ENCODE measurements around the gene MAPK9. TPM values are rescaled to one million over a fixed set of nuclear protein-coding genes. Genes with fewer than 3 reads are reported as not detected.

The MAPK9 gene
- total RNA-seq, 1 experiment from 2014 or later: 43.4 TPM

GRCh38 chr5:180202939-180203573 lies 88.8 kb downstream of the MAPK9 start (continued):
- TF ChIP-seq ZBTB33 (IDR thresholded peaks at IDR 0.05; ENCODE audit: extremely low read depth, insufficient replicate concordance, low read length) (no peak), ZNF274 (IDR thresholded peaks at IDR 0.05; ENCODE audit: low read depth, low read length) (no peak), RAD21 (IDR thresholded peaks at IDR 0.05; ENCODE audit: low read depth) (no peak), POLR2AphosphoS5 (IDR thresholded peaks at IDR 0.05; ENCODE audit: low read depth, low read length) (no peak), FOSL1 (IDR thresholded peaks at IDR 0.05; ENCODE audit: low read depth) (no peak), ATF3 (IDR thresholded peaks at IDR 0.05) (no peak), ELF1 (IDR thresholded peaks at IDR 0.05; ENCODE audit: borderline replicate concordance, low read depth) (no peak)

GRCh38 chr5:180201051-180201987 lies 90.6 kb downstream of the MAPK9 start:
- ATAC-seq (peak; percentile 63), DNase-seq (ENCODE audit: low read depth, low spot score) (peak; percentile 27)
- H3K9me2 ChIP-seq (ENCODE audit: insufficient read depth): no peaks in the 10 kb centered on the region
- H3K9me3 ChIP-seq (ENCODE audit: control insufficient read depth in 1 of 2, insufficient read depth in 1 of 2, low read depth in 1 of 2, low read length in 2 of 2): no peaks in the 10 kb centered on the region
- H2AFZ ChIP-seq (ENCODE audit: low read depth, low read length, poor library complexity, severe bottlenecking): no peak overlapping the region
- H3K9ac ChIP-seq (ENCODE audit: low read length): no peak overlapping the region
- H3K4me1 ChIP-seq (ENCODE audit: control insufficient read depth in 1 of 2, insufficient read depth in 2 of 2, low read length in 2 of 2): no peaks in the 10 kb centered on the region
- no peaks in the 10 kb centered on the region for H4K20me1 ChIP-seq (ENCODE audit: insufficient read depth)
- TF ChIP-seq ELF1 (IDR thresholded peaks at IDR 0.05; ENCODE audit: borderline replicate concordance, low read depth): no peak
- no peak for TF ChIP-seq CBX3 (IDR thresholded peaks at IDR 0.05; ENCODE audit: low read depth)
- TF ChIP-seq MAX (IDR thresholded peaks at IDR 0.05): no peak
- no peak for TF ChIP-seq SRF (IDR thresholded peaks at IDR 0.05; ENCODE audit: low read depth)
- TF ChIP-seq CTCF (IDR thresholded peaks at IDR 0.05 in 2 of 3, conservative IDR thresholded peaks at IDR 0.05 in 1 of 3; ENCODE audit: borderline replicate concordance in 1 of 3, insufficient read depth in 1 of 3, low read depth in 2 of 3, low read length in 2 of 3): peak; percentile 61 to 69 (median 67); a peak in 5 of 6 replicates
- peak; percentile 74 for TF ChIP-seq RAD21 (IDR thresholded peaks at IDR 0.05; ENCODE audit: low read depth)
- intact Hi-C loops (cut with micrococcal nuclease): loop anchor here (5.0 to 10.0 kb wide), 3 partner anchors 131 to 406 kb away; no protein-coding TSS in a partner anchor
- no peaks in the 10 kb centered on the region for H3K27me3 ChIP-seq (ENCODE audit: insufficient read depth, low read length)
- POLR2A ChIA-PET: no interaction called here
- CTCF ChIA-PET: interaction anchor here (1.0 to 2.8 kb wide), 8 partner anchors 9 to 583 kb away, joined by 3 to 17 read pairs (median 4); no protein-coding TSS in a partner anchor
- no peaks in the 10 kb centered on the region for H3K79me2 ChIP-seq (ENCODE audit: insufficient read depth, low read length)
- H3K36me3 ChIP-seq (ENCODE audit: control insufficient read depth in 1 of 2, insufficient read depth in 2 of 2, low read length in 2 of 2): no peaks in the 10 kb centered on the region
- H3K4me3 ChIP-seq (replicated peaks in 1 of 2; ENCODE audit: low read depth in 1 of 2, low read length in 2 of 2): no peak overlapping the region
- RAD21 ChIA-PET (ENCODE audit: low non-redundant PET in 1 of 2, low total read pairs in 2 of 2, uncharacterized antibody in 2 of 2, unreplicated experiment in 2 of 2): no interaction called here
- no peak overlapping the region for H3K4me2 ChIP-seq (ENCODE audit: low read length)
- BruUV-seq (replicated peaks): no TSS peak
- no peak overlapping the region for H3K27ac ChIP-seq (ENCODE audit: low read depth, low read length)

Measured in HCT116 (cell line).